Stimulated activated naive CD4-positive, alpha-beta T cell treated with Interleukin-2 at 50 U/mL for 16 hours (primary cell): ENCODE measurements around the gene PTTG2.

Experiments used
- DNase-seq: peaks from one replicate; lab custom pipeline; 2025; lab: John Stamatoyannopoulos, UW

The PTTG2 gene

GRCh38 chr4:38009421-38009820 lies 49.2 kb downstream of the PTTG2 start:
- DNase-seq, result no peak

GRCh38 chr4:38009949-38010348 lies 49.8 kb downstream of the PTTG2 start:
- no peak for DNase-seq
